ENCODE results near the gene ABLIM2. TPM values are rescaled to one million over a fixed set of nuclear protein-coding genes. Genes with fewer than 3 reads are reported as not detected.

The ABLIM2 gene
- total RNA-seq, 2 experiments from 2014 or later = 0.32 to 0.54 TPM

DNA sequence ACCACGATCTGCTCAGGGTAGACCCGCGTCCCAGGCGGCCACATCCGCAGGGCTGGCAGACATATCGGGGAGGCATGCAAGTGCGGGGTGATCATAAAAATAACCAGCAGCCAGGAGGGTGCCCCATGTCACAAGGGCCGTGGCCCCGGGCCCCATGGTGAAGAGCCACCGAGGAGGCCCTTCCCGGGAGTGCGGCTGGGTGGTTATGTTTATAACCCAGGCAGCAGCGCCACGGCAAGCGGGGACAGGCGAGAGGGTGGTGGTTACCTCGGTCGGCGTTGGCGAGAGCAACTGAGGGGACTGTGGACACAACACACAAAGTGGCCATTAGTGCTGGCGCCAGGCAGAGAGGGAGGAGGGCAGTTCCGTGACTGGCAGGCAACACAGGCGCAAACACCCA is 126.2 kb downstream of the ABLIM2 start:
- POLR2A ChIA-PET = no interaction called here
- H3K4me3 Mint-ChIP-seq = no peak overlapping the region
- CTCF ChIA-PET = no interaction called here
- ATAC-seq (no peak), DNase-seq (no peak)
- no peak overlapping the region for H3K27ac Mint-ChIP-seq
- TF ChIP-seq, protein P1, sequence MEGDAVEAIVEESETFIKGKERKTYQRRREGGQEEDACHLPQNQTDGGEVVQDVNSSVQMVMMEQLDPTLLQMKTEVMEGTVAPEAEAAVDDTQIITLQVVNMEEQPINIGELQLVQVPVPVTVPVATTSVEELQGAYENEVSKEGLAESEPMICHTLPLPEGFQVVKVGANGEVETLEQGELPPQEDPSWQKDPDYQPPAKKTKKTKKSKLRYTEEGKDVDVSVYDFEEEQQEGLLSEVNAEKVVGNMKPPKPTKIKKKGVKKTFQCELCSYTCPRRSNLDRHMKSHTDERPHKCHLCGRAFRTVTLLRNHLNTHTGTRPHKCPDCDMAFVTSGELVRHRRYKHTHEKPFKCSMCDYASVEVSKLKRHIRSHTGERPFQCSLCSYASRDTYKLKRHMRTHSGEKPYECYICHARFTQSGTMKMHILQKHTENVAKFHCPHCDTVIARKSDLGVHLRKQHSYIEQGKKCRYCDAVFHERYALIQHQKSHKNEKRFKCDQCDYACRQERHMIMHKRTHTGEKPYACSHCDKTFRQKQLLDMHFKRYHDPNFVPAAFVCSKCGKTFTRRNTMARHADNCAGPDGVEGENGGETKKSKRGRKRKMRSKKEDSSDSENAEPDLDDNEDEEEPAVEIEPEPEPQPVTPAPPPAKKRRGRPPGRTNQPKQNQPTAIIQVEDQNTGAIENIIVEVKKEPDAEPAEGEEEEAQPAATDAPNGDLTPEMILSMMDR (IDR thresholded peaks at IDR 0.05) = no peak
- H3K36me3 Mint-ChIP-seq (ENCODE audit: low read depth) = no peaks in the 10 kb centered on the region
- no peaks in the 10 kb centered on the region for H3K27me3 Mint-ChIP-seq
- intact Hi-C loops (cut with micrococcal nuclease) = no loop called here
- no peaks in the 10 kb centered on the region for H3K9me3 Mint-ChIP-seq
- peaks cover 16% of the 10 kb centered on the region for H3K4me1 Mint-ChIP-seq (ENCODE audit: low read depth)

DNA sequence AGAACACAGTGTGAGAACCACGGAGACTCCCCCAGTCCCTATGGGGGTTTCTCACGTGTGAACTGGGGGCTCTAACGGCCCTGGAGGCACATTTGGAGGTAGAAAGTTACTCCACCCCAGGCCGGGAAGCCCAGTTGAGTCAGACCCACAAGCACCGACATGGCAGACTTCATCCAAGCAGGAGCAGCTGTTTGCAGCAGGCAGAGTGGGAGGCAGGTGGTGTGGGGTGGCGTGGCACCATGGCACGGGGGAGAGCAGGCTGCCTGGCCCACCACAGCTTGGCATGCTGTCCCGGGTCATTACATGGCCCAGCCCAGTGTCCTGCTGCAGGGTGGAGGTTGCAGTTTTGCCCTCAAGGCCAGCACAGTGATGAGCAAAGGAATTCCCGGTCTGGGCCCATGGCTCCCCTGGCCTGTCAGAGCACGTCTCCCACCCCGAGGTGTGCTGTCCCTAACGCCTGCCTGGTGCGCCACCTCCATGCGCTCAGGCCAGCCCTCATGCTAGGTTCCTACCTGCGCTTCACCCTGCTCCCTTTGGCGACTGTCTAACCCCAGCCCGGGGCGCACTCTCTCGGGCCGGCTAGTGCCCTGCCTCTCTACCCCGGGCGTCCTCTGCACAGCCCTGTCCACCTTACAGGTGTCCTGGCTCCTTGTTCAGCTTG is 128.4 kb downstream of the ABLIM2 start:
- ATAC-seq (no peak), DNase-seq (no peak)
- Mint-ChIP-seq H3K9me3 (no peaks in the 10 kb centered on the region), H3K4me3 (no peak overlapping the region), H3K27ac (no peak overlapping the region), H3K36me3 (ENCODE audit: low read depth) (no peaks in the 10 kb centered on the region), H3K27me3 (no peaks in the 10 kb centered on the region), H3K4me1 (ENCODE audit: low read depth) (peaks cover 8% of the 10 kb centered on the region)
- intact Hi-C loops (cut with micrococcal nuclease) = no loop called here
- ChIA-PET CTCF (no interaction called here), POLR2A (no interaction called here)
- TF ChIP-seq, protein P1 (IDR thresholded peaks at IDR 0.05) = no peak

DNA sequence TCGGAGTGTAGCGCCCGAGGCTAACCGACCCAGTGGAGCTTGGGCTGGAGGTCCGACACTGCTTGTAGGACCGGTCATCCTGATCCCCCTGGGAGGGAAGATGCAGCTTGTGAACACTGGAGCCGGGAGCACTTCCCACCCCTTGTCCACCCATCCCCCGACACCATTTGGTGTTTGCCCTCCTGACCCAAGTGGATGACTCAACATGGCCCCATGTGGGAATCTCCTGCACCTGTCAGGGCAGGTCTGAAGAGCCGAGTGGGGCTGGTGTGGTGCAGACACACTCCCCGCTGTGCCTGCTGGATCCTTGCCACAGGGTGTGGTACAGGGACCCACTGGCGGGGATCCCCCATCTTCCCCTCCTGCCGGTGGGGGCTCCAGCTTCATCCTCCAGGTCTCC is 128.9 kb downstream of the ABLIM2 start:
- Mint-ChIP-seq H3K27ac (no peak overlapping the region), H3K9me3 (no peaks in the 10 kb centered on the region), H3K36me3 (ENCODE audit: low read depth) (no peaks in the 10 kb centered on the region), H3K4me3 (no peak overlapping the region), H3K27me3 (no peaks in the 10 kb centered on the region), H3K4me1 (ENCODE audit: low read depth) (peaks cover 4% of the 10 kb centered on the region)
- ChIA-PET CTCF (no interaction called here), POLR2A (no interaction called here)
- TF ChIP-seq, protein P1 (IDR thresholded peaks at IDR 0.05) = no peak
- ATAC-seq (no peak), DNase-seq (no peak)
- intact Hi-C loops (cut with micrococcal nuclease) = no loop called here

DNA sequence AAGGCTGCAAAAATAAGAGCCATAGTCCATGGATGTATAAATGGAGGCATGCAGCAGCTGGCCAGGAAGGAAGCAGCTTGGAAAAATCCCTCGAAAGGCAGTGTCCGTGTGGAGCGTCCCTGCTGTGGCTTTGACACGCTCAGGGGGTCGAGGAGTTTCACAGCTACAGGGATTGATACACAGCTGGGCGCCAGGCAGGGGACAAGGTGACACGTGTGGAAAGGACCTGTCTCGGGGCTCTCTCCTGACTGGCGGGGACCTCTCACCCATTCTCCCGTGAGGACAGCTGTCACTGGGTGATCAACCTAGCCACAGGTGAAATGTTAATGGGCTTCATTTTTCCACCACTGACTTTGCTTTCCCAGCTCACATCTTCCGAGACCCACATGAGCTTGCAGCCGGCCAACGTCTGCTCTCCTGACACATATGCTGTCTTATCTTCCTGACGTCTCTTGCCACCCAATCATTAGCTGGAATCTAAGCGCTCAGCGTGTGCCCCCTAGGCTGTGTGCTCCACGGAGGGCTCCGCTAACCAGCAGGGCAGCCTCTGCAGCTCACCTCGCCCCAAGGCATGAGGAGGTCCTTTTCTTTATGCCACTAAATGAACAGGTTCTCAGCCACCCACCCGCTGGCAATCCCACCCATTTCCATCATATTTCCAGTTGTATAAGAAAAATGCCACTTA is 129.6 kb downstream of the ABLIM2 start:
- CTCF ChIA-PET = no interaction called here
- POLR2A ChIA-PET = no interaction called here

DNA sequence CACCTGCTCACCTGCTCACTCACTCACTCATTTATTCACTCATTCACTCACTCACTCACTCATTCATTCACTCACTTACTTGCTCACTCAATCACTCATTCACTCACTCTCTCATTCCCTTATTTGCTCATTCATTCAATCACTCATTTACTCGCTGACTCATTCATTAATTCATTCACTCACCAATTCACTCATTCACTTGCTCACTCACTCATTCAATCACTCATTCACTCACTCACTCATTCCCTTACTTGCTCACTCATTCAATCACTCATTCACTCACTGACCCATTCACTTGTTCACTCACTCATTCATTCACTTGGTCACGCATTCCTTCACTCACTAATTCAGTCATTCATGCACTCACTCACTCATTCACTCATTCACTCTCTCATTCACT is 130.2 kb downstream of the ABLIM2 start:
- no peaks in the 10 kb centered on the region for H3K4me1 Mint-ChIP-seq (ENCODE audit: low read depth)
- intact Hi-C loops (cut with micrococcal nuclease) = no loop called here
- no peak for ATAC-seq
- TF ChIP-seq, protein P1 (IDR thresholded peaks at IDR 0.05) = no peak
- no peak overlapping the region for H3K4me3 Mint-ChIP-seq
- H3K27ac Mint-ChIP-seq = no peak overlapping the region
- POLR2A ChIA-PET = no interaction called here
- H3K36me3 Mint-ChIP-seq (ENCODE audit: low read depth) = no peaks in the 10 kb centered on the region
- H3K27me3 Mint-ChIP-seq = no peaks in the 10 kb centered on the region
- CTCF ChIA-PET = no interaction called here
- H3K9me3 Mint-ChIP-seq = no peaks in the 10 kb centered on the region
- DNase-seq = no peak

More for the DNA sequence above, 129.6 kb downstream of the ABLIM2 start:
- ATAC-seq (no peak), DNase-seq (no peak)
- Mint-ChIP-seq H3K4me3 (no peak overlapping the region), H3K36me3 (ENCODE audit: low read depth) (no peaks in the 10 kb centered on the region), H3K27me3 (no peaks in the 10 kb centered on the region), H3K27ac (no peak overlapping the region), H3K9me3 (no peaks in the 10 kb centered on the region), H3K4me1 (ENCODE audit: low read depth) (peaks cover 2% of the 10 kb centered on the region)
- TF ChIP-seq, protein P1 (IDR thresholded peaks at IDR 0.05) = no peak
- intact Hi-C loops (cut with micrococcal nuclease) = no loop called here

Measured in activated CD8-positive, alpha-beta T cell treated with anti-CD3 and anti-CD28 coated beads for 36 hours (primary cell).